ENCODE results near the gene IL24.

IL24 gene

DNA sequence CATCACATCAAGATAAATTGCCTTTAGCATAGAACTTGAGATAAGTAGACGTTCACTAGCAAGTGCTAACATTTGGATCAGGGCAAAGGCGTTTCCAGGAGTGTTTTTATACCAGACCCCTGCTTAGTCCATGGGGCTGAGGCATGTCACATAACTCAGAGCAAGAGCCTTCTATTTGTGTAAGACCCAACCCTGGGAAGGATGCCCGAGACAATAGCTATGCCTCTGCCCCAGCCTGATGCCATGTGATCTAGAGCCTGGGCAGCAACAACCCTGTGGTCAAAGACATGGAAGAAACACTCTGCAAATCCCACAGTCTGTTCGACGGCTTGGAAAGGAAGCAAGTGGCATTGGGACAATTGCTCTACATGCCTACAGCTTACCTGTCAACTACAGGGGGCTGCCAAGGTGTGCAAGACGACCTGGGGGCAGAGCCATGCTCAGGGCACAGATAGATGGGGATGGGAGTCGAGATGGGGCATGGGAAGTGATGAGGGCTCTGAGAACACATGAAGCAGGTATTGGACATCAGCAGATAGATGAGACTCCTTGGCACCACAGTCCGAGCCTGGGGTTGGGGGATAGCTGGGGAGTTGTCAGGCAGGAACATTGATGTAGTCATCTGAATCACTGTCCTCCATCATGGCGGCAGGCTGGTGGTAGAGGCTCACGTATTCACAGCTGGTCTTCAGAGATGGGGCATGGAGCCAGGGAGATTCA lies 7.3 kb downstream of the IL24 start:
- peaks cover 55% of the 10 kb centered on the region for H3K27me3 ChIP-seq
- H3K9me3 ChIP-seq = no peaks in the 10 kb centered on the region
- no peak overlapping the region for H3K27ac ChIP-seq
- TF ChIP-seq, protein P1, sequence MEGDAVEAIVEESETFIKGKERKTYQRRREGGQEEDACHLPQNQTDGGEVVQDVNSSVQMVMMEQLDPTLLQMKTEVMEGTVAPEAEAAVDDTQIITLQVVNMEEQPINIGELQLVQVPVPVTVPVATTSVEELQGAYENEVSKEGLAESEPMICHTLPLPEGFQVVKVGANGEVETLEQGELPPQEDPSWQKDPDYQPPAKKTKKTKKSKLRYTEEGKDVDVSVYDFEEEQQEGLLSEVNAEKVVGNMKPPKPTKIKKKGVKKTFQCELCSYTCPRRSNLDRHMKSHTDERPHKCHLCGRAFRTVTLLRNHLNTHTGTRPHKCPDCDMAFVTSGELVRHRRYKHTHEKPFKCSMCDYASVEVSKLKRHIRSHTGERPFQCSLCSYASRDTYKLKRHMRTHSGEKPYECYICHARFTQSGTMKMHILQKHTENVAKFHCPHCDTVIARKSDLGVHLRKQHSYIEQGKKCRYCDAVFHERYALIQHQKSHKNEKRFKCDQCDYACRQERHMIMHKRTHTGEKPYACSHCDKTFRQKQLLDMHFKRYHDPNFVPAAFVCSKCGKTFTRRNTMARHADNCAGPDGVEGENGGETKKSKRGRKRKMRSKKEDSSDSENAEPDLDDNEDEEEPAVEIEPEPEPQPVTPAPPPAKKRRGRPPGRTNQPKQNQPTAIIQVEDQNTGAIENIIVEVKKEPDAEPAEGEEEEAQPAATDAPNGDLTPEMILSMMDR (IDR thresholded peaks at IDR 0.05) = no peak
- H3K4me1 ChIP-seq (ENCODE audit: control insufficient read depth in 1 of 2, insufficient read depth in 1 of 2, low read depth in 1 of 2, low read length in 1 of 2) = peaks cover 0 to 6% of the 10 kb centered on the region in 2 experiments
- no peak overlapping the region for H3K4me3 ChIP-seq (ENCODE audit: low read depth in 1 of 2, low read length in 1 of 2)
- no peaks in the 10 kb centered on the region for H3K36me3 ChIP-seq

DNA sequence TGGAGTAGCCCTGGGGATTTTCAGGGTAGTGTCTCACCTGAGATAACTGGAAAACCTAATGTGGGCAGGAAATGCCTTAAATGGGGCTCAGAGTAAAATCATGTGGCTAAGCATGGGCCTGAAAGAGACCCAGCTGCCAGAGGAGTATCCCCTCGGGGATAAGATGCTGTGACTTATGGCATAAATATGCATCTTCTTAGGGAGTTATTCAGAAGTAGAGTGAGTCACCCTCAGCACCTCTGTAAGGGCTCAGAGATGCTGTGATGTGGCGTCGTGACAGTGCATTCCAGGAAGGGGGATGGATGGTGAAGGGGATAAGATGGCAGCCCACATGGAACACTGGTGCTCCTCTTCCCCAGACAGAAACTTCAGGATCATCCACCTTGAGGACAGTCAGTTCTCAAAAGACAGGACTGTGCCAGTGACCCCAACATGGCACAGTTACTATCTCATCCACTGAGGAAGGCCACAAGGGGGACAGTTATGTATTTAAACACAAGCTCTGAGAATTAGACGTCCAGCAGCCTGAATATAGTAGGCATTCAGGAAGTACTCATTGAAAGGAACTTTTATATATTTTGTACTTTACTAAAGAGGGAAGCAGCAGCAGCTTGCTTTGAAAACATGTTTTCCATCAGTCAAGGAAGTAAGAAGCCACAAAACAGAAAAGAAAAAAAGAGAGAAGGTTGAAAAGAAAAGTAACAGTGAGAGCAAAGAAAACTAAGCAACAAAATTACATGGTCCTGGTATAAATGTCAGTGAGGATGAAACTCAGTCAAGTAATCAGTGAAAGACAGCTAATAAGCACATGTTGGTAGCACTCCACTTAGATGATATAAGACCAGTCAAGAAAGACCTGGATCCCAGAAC lies 8.3 kb downstream of the IL24 start:
- TF ChIP-seq, protein P1 (IDR thresholded peaks at IDR 0.05) = no peak
- H3K4me3 ChIP-seq (ENCODE audit: low read depth in 1 of 2, low read length in 1 of 2) = no peak overlapping the region
- peaks cover 0 to 9% of the 10 kb centered on the region in 2 experiments for H3K4me1 ChIP-seq (ENCODE audit: control insufficient read depth in 1 of 2, insufficient read depth in 1 of 2, low read depth in 1 of 2, low read length in 1 of 2)
- no peaks in the 10 kb centered on the region for H3K9me3 ChIP-seq
- peaks cover 64% of the 10 kb centered on the region for H3K27me3 ChIP-seq
- H3K27ac ChIP-seq = no peak overlapping the region
- H3K36me3 ChIP-seq = no peaks in the 10 kb centered on the region

DNA sequence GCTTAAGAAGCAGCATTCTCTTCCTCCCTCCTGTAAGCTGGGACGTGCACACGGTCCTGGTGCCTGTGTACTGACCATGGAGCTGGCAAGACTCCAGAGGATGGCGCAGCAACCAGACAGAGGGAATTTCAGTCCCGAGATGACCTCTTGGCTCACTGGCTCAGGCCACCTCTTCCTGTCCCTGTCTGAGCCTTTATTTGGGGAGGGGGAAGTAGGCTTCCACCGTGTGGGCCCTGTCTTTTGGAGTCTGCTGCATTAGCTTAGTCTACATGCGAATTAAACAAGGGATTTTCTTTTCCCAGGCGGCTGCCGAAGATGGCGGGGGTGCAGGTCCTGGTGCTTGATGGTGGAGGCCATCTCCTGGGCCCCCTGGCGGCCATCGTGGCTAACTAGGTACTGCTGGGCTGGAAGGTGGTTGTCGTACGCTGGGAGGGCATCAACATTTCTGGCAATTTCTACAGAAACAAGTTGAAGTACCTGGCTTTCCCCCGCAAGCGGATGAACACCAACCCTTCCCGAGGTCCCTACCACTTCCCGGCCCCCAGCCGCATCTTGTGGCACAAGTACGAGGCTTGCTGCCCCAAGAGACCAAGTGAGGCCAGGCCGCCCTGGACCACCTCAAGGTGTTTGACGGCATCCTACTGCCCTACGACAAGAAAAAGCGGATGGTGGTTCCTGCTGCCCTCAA lies 10.2 kb downstream of the IL24 start:
- H3K4me3 ChIP-seq (ENCODE audit: low read depth in 1 of 2, low read length in 1 of 2) = no peak overlapping the region

GRCh38 chr1:206908038-206908437 lies 10.8 kb downstream of the IL24 start:
- Histone ChIP-seq H3K27me3 (peaks cover 75% of the 10 kb centered on the region), H3K4me3 (ENCODE audit: low read depth in 1 of 2, low read length in 1 of 2) (no peak overlapping the region), H3K36me3 (no peaks in the 10 kb centered on the region), H3K9me3 (no peaks in the 10 kb centered on the region), H3K27ac (no peak overlapping the region), H3K4me1 (ENCODE audit: control insufficient read depth in 1 of 2, insufficient read depth in 1 of 2, low read depth in 1 of 2, low read length in 1 of 2) (peaks cover 0 to 13% of the 10 kb centered on the region in 2 experiments)
- TF ChIP-seq, protein P1 (IDR thresholded peaks at IDR 0.05) = no peak

More for the DNA sequence above, 10.2 kb downstream of the IL24 start:
- peaks cover 0 to 12% of the 10 kb centered on the region in 2 experiments for H3K4me1 ChIP-seq (ENCODE audit: control insufficient read depth in 1 of 2, insufficient read depth in 1 of 2, low read depth in 1 of 2, low read length in 1 of 2)
- H3K27ac ChIP-seq = no peak overlapping the region
- H3K36me3 ChIP-seq = no peaks in the 10 kb centered on the region
- TF ChIP-seq, protein P1 (IDR thresholded peaks at IDR 0.05) = no peak
- peaks cover 69% of the 10 kb centered on the region for H3K27me3 ChIP-seq
- no peaks in the 10 kb centered on the region for H3K9me3 ChIP-seq

- Histone ChIP-seq H3K36me3 (no peaks in the 10 kb centered on the region), H3K27ac (no peak overlapping the region), H3K4me1 (ENCODE audit: control insufficient read depth in 1 of 2, insufficient read depth in 1 of 2, low read depth in 1 of 2, low read length in 1 of 2) (peaks cover 0 to 13% of the 10 kb centered on the region in 2 experiments), H3K9me3 (no peaks in the 10 kb centered on the region), H3K4me3 (ENCODE audit: low read depth in 1 of 2, low read length in 1 of 2) (no peak overlapping the region), H3K27me3 (peaks cover 85% of the 10 kb centered on the region)
- TF ChIP-seq, protein P1 (IDR thresholded peaks at IDR 0.05) = no peak
Observed at GRCh38 chr1:206909161-206909882, 12.1 kb downstream of the IL24 start.
